ENCODE data around the gene TRIM65.
"Not testable (repeated sequence)": the region's sequence is repeated elsewhere in the genome, so short reads cannot be mapped to it uniquely, and the experiment has no call there.

Gene TRIM65

GRCh38 chr17:75864448-75864871 lies 32.3 kb downstream of the TRIM65 start:
- TF ChIP-seq, protein P1, sequence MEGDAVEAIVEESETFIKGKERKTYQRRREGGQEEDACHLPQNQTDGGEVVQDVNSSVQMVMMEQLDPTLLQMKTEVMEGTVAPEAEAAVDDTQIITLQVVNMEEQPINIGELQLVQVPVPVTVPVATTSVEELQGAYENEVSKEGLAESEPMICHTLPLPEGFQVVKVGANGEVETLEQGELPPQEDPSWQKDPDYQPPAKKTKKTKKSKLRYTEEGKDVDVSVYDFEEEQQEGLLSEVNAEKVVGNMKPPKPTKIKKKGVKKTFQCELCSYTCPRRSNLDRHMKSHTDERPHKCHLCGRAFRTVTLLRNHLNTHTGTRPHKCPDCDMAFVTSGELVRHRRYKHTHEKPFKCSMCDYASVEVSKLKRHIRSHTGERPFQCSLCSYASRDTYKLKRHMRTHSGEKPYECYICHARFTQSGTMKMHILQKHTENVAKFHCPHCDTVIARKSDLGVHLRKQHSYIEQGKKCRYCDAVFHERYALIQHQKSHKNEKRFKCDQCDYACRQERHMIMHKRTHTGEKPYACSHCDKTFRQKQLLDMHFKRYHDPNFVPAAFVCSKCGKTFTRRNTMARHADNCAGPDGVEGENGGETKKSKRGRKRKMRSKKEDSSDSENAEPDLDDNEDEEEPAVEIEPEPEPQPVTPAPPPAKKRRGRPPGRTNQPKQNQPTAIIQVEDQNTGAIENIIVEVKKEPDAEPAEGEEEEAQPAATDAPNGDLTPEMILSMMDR (IDR thresholded peaks at IDR 0.05; ENCODE audit: control insufficient read depth, extremely low read depth, insufficient read depth) = no peak
- no peak for DNase-seq (ENCODE audit: low read depth)
- H3K4me3 ChIP-seq (ENCODE audit: low read depth, low read length) = no peak overlapping the region

DNA sequence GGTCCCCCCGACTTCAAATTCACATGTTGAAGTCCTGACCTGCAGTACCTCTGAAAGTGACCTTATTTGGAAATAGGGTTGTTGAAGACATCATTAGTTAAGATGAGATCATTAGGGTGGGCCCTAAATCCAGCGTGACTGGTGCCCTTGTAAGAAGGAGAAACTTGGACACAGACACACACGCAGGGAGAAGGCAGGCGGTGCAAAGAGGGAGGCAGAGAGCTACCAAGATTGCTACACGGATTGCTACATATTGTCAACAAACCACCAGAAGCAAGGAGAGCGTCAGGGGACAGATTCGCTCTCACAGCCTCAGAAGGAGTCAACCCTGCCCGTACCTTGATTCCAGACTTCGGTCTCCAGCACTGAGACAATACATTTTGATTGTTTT lies 34.8 kb downstream of the TRIM65 start:
- H3K4me3 ChIP-seq (ENCODE audit: low read depth, low read length) = no peak overlapping the region
- TF ChIP-seq, protein P1 (IDR thresholded peaks at IDR 0.05; ENCODE audit: control insufficient read depth, extremely low read depth, insufficient read depth) = no peak
- no peak for DNase-seq (ENCODE audit: low read depth)

- H3K4me3 ChIP-seq (ENCODE audit: low read depth, low read length); DNase-seq (ENCODE audit: low read depth): not testable (repeated sequence)
Measured at GRCh38 chr17:75859358-75859757, 37.4 kb downstream of the TRIM65 start.

GRCh38 chr17:75856062-75856756 lies 40.5 kb downstream of the TRIM65 start:
- DNase-seq (ENCODE audit: low read depth) = no peak
- H3K4me3 ChIP-seq (ENCODE audit: low read depth, low read length) = peak overlapping the region; percentile 97
- TF ChIP-seq, protein P1 (IDR thresholded peaks at IDR 0.05; ENCODE audit: control insufficient read depth, extremely low read depth, insufficient read depth) = peak; percentile 31; the same call in 1 of the 2 replicates

DNA sequence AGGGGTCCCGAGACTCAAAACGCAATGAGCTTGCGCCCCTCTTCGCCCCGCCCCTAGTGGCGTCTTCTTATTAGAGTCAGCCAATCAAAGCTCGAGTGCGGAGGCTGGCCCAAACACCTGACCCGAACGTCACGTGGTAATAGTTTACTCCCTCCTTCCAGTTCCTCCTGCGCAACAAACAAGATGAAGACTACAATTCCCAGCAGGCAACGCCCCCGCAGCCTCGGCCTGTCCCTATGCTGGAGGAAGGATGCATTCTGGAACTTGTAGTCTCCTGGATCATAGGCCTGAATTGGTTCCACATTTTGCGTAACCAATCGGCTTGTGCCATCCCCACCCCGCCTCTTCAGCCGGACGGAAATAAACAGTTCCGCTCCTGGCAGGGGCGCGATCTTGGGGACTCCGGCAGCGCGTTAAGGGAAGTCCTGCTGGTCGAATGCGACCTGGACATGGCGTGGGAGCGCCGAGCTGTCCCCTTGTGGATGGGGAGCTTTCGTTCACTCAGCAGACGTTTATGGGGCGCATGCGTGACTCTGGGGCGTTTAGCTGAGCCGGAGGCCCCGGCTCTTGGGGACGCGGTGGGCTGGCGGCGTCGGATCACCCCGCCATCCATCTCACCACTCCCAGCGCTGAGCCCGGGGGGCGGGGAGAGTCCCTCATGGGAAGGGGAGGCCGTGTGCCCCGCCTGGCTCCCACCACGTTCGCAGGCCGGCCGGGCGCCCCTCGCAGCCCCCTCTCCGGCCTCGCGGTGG lies 41.3 kb downstream of the TRIM65 start, which contains the start of gene WBP2:
WBP2 (minus strand) TSS at position 26 of the 752 bp plus-strand sequence. CDS start 38 bp downstream, outside the sequence.
- H3K4me3 ChIP-seq (ENCODE audit: low read depth, low read length) = peak within 1 kb of the TSS; percentile 97
- DNase-seq (ENCODE audit: low read depth) = peak; percentile 100
- TF ChIP-seq, protein P1 (IDR thresholded peaks at IDR 0.05; ENCODE audit: control insufficient read depth, extremely low read depth, insufficient read depth) = no peak; the same call in 1 of the 2 replicates

DNA sequence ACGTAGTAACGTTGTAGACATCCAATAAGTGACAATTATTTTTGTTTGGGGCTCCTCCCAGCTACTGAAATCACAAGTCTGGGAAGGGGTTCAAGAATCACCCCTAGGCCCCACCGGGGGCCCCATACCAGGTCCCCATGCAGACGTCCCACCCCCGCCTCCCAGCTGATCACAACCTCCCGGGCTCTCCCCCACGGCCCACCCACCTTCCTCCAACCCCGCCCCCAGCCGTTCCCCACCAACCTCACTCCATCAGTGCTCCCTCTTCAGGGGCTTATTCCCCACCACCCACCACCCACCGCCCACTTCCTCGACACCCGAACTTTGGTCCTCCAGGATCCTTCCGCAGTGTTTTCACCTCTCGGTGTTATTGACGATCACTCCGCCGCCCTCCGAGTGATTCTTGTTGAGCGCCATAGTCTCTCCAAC lies 41.9 kb downstream of the TRIM65 start:
- DNase-seq (ENCODE audit: low read depth) = no peak
- TF ChIP-seq, protein P1 (IDR thresholded peaks at IDR 0.05; ENCODE audit: control insufficient read depth, extremely low read depth, insufficient read depth) = no peak
- H3K4me3 ChIP-seq (ENCODE audit: low read depth, low read length) = peak overlapping the region; percentile 97

GRCh38 chr17:75854101-75854748 lies 42.5 kb downstream of the TRIM65 start:
- DNase-seq (ENCODE audit: low read depth) = no peak
- TF ChIP-seq, protein P1 (IDR thresholded peaks at IDR 0.05; ENCODE audit: control insufficient read depth, extremely low read depth, insufficient read depth) = no peak
- H3K4me3 ChIP-seq (ENCODE audit: low read depth, low read length) = peak overlapping the region; percentile 97
